CD4-positive, alpha-beta memory T cell (primary cell): Measurements from ENCODE around the gene C1orf50. TPM values are rescaled to one million over a fixed set of nuclear protein-coding genes. Genes with fewer than 3 reads are reported as not detected.

Experiments
- polyA plus RNA-seq, 2 donors: library from polyadenylated mRNA; unstranded; fragments of 300-500 nt; fragmentation: Illumina TruSeq; gene quantifications; one replicate each; pipeline ENCODE4 v1.2.3, GENCODE V29; 2021
- total RNA-seq, 2 experiments: library from RNA; stranded (reverse); gene quantifications; one replicate each; pipeline ENCODE4 v1.2.3, GENCODE V29; 2021

C1orf50 gene
- total and polyA plus RNA-seq, 4 experiments from 2014 or later: 2.5 to 20.9 (median 14.6) TPM

Other genes starting within 250 kb of the C1orf50 start
- 10 to 100 TPM; 40.5 to 42.9 TPM for gene PPIH, start 108.8 kb upstream of the C1orf50 start, total RNA-seq
- 10 to 100 TPM; 65.8 to 74.4 TPM for gene PPIH, start 108.8 kb upstream of the C1orf50 start, polyA plus RNA-seq
- gene YBX1, start 84.8 kb upstream of the C1orf50 start, total RNA-seq: 100 to 1,000 TPM; 328 TPM
- gene YBX1, start 84.8 kb upstream of the C1orf50 start, polyA plus RNA-seq: 100 to 1,000 TPM in 1 of 2 donors, 10 to 100 TPM in 1; 69.9 to 107 TPM
- gene CLDN19, start 27.0 kb upstream of the C1orf50 start, total RNA-seq: not detected
- not detected for gene CLDN19, start 27.0 kb upstream of the C1orf50 start, polyA plus RNA-seq
- 10 to 100 TPM; 52.5 to 56.6 TPM for gene P3H1, start 221 bp upstream of the C1orf50 start, total RNA-seq
- gene P3H1, start 221 bp upstream of the C1orf50 start, polyA plus RNA-seq: 10 to 100 TPM in 1 of 2 donors, 1 to 10 TPM in 1; 7.5 to 15.3 TPM
- under 1 TPM; 0.35 to 0.36 TPM for gene TMEM269, start 17.7 kb downstream of the C1orf50 start, total RNA-seq
- not detected for gene TMEM269, start 17.7 kb downstream of the C1orf50 start, polyA plus RNA-seq
- gene ERMAP, start 49.9 kb downstream of the C1orf50 start, total RNA-seq: 1 to 10 TPM; 6.5 to 8.6 TPM
- 1 to 10 TPM; 2.0 to 4.1 TPM for gene ERMAP, start 49.9 kb downstream of the C1orf50 start, polyA plus RNA-seq
- 10 to 100 TPM; 20.4 to 23.5 TPM for gene SVBP, start 50.1 kb downstream of the C1orf50 start, total RNA-seq
- 10 to 100 TPM; 38.6 to 48.0 TPM for gene SVBP, start 50.1 kb downstream of the C1orf50 start, polyA plus RNA-seq
- gene ZNF691, start 79.4 kb downstream of the C1orf50 start, total RNA-seq: 10 to 100 TPM; 17.3 to 18.8 TPM
- gene ZNF691, start 79.4 kb downstream of the C1orf50 start, polyA plus RNA-seq: 1 to 10 TPM; 8.6 to 10.0 TPM
- gene SLC2A1, start 191.6 kb downstream of the C1orf50 start, total RNA-seq: 10 to 100 TPM; 57.5 to 58.4 TPM
- 10 to 100 TPM; 22.7 to 29.9 TPM for gene SLC2A1, start 191.6 kb downstream of the C1orf50 start, polyA plus RNA-seq